B cell (primary cell): ENCODE data around the gene REV1. TPM values are rescaled to one million over a fixed set of nuclear protein-coding genes. Genes with fewer than 3 reads are reported as not detected.

Experiments
- ATAC-seq: fragments of 200-7000 bp; cut with Tn5 transposase; one replicate; pipeline ENCODE4 v1.10.0; 2021; ENCODE audit warnings: low read depth, mild to moderate bottlenecking, moderate number of reproducible peaks, moderate library complexity
- CTCF ChIA-PET: fragments of 350-600 bp; sonication (Branson Sonifier 250); formaldehyde crosslinking; loops from one replicate; lab custom pipeline; 2021; ENCODE audit warnings: antibody characterized with exemption, inconsistent platforms; lab: Charles Lee
- POLR2A ChIA-PET: fragments of 350-600 bp; sonication (Branson Sonifier 250); formaldehyde crosslinking; loops from one replicate; lab custom pipeline; 2021; ENCODE audit warnings: antibody characterized with exemption; lab: Charles Lee
- DNase-seq: peaks from one replicate; pipeline ENCODE4 v3.0.0; 2013
- H2AFZ ChIP-seq: 2 replicates; pipeline ENCODE4 v1.6.1; 2012; ENCODE audit warnings: mild to moderate bottlenecking, low read depth, low read length; ENCODE audit not compliant: insufficient read depth, poor library complexity, severe bottlenecking
- H3K27ac ChIP-seq, 2 donors: 1 replicate in 1 of 2; 2 replicates in 1 of 2; pipeline ENCODE4 v1.5.1; 2012 to 2013; ENCODE audit warnings: low read length in 2 of 2, mild to moderate bottlenecking in 2 of 2, moderate library complexity in 1 of 2
- H3K27me3 ChIP-seq, 4 experiments: fragments of 200-600 bp in 1 of 4; sonication (generic) in 1 of 4; replicated peaks in 1 of 4; 1 replicate in 2 of 4; 2 replicates in 2 of 4; pipeline versions ENCODE4 v1.6.1 to v1.7.0; 2013 to 2016; ENCODE audit warnings: low read length in 3 of 4, mild to moderate bottlenecking in 2 of 4, mixed read lengths in 1 of 4, moderate library complexity in 1 of 4; ENCODE audit not compliant: insufficient read depth in 4 of 4, control insufficient read depth in 3 of 4; ENCODE audit errors: control extremely low read depth in 1 of 4
- H3K36me3 ChIP-seq, 2 experiments: replicated peaks in 1 of 2; 1 replicate in 1 of 2; 2 replicates in 1 of 2; pipeline versions ENCODE4 v1.6.1 to v1.7.1; 2013; ENCODE audit warnings: low read length in 1 of 2; ENCODE audit not compliant: insufficient read depth in 2 of 2, control insufficient read depth in 1 of 2; ENCODE audit errors: control extremely low read depth in 1 of 2, extremely low read depth in 1 of 2
- H3K4me1 ChIP-seq, 2 donors: fragments of 200-600 bp in 1 of 2; sonication (generic) in 1 of 2; 1 replicate in 1 of 2; 2 replicates in 1 of 2; pipeline versions ENCODE4 v1.5.1 to v1.6.1; 2013 to 2017; ENCODE audit warnings: low read length in 2 of 2; ENCODE audit not compliant: control insufficient read depth in 2 of 2, insufficient read depth in 2 of 2
- H3K4me2 ChIP-seq: replicated peaks from 2 replicates; pipeline ENCODE3; 2012; ENCODE audit warnings: mild to moderate bottlenecking, low read depth, low read length; ENCODE audit not compliant: poor library complexity, severe bottlenecking
- H3K4me3 ChIP-seq, 5 experiments: fragments of 200-600 bp in 1 of 5; sonication (generic) in 1 of 5; 1 replicate in 3 of 5; 2 replicates in 2 of 5; pipeline versions ENCODE4 v1.5.1 to v1.7.0; 2011 to 2016; ENCODE audit warnings: low read length in 4 of 5, mild to moderate bottlenecking in 4 of 5, low read depth in 2 of 5, control low read depth in 1 of 5, moderate library complexity in 1 of 5; ENCODE audit not compliant: insufficient read depth in 1 of 5; ENCODE audit errors: control extremely low read depth in 1 of 5, extremely low read depth in 1 of 5
- H3K79me2 ChIP-seq: fragments of 200-600 bp; sonication (generic); one replicate; pipeline ENCODE4 v1.6.0; 2016; ENCODE audit warnings: low read length; ENCODE audit not compliant: control insufficient read depth, insufficient read depth
- H3K9ac ChIP-seq: fragments of 200-600 bp; sonication (generic); 2 replicates; pipeline ENCODE4 v1.6.1; 2017; ENCODE audit warnings: mild to moderate bottlenecking, low read length, moderate library complexity
- H3K9me3 ChIP-seq, 3 donors: one replicate each; pipeline versions ENCODE4 v1.6.1 to v1.7.1; 2013; ENCODE audit warnings: low read length in 2 of 3; ENCODE audit not compliant: control insufficient read depth in 2 of 3, insufficient read depth in 1 of 3; ENCODE audit errors: control extremely low read depth in 1 of 3
- H4K20me1 ChIP-seq: 2 replicates; pipeline ENCODE4 v1.6.0; 2012; ENCODE audit warnings: mild to moderate bottlenecking, low read length; ENCODE audit not compliant: insufficient read depth, control insufficient read depth, poor library complexity, severe bottlenecking
- H3K27ac Mint-ChIP-seq: one replicate; pipeline ENCODE4 v1.8.0; 2021; ENCODE audit warnings: mixed read lengths
- H3K27me3 Mint-ChIP-seq: one replicate; pipeline ENCODE4 v1.8.0; 2021; ENCODE audit warnings: mixed read lengths
- H3K4me1 Mint-ChIP-seq: one replicate; pipeline ENCODE4 v1.8.0; 2021; ENCODE audit warnings: mixed read lengths
- H3K4me3 Mint-ChIP-seq: one replicate; pipeline ENCODE4 v1.8.0; 2021; ENCODE audit warnings: mixed read lengths
- H3K9me3 Mint-ChIP-seq: one replicate; pipeline ENCODE4 v1.8.0; 2022; ENCODE audit warnings: mixed read lengths; ENCODE audit not compliant: insufficient read depth
- CTCF ChIP-seq: fragments of 200-600 bp; IDR thresholded peaks from one replicate; pipeline ENCODE4 v1.8.0; 2022; ENCODE audit warnings: antibody characterized with exemption, mild to moderate bottlenecking
- EZH2 ChIP-seq: IDR thresholded peaks from 2 replicates; pipeline ENCODE4 v1.6.1; 2012; ENCODE audit warnings: borderline replicate concordance, low read depth, mild to moderate bottlenecking, moderate library complexity, low read length; ENCODE audit not compliant: insufficient read depth, poor library complexity, severe bottlenecking
- WGBS: methylation state at CpG from one replicate; pipeline ENCODE4 v1.1.5; 2013; ENCODE audit warnings: missing lambda C conversion rate; ENCODE audit not compliant: insufficient coverage; 5-methylcytosine and 5-hydroxymethylcytosine counted together
- intact Hi-C: fragments of 100-400 bp; cut with micrococcal nuclease; formaldehyde crosslinking; loops from one replicate; pipeline ENCODE4 v1.10.0; 2022
- polyA plus RNA-seq: library from polyadenylated mRNA; depleted of rRNA; stranded (reverse); fragments of >200 nt; gene quantifications from 2 replicates; pipeline ENCODE4 v1.2.3, GENCODE V29; 2012
- total RNA-seq, 2 donors: library from RNA; stranded (reverse); fragments of 120-200 nt in 1 of 2; gene quantifications; 1 replicate in 1 of 2; 2 replicates in 1 of 2; pipeline versions ENCODE4 v1.2.3 to v1.2.4, GENCODE V29; 2013 to 2022

Gene REV1
- total and polyA plus RNA-seq, 2 donors (not counting 1 experiment from before 2014, with no cell fraction given): 25.4 to 70.5 TPM

- no peaks in the 10 kb centered on the region for H3K9me3 Mint-ChIP-seq
- no peak overlapping the region for H3K4me3 Mint-ChIP-seq
- TF ChIP-seq CTCF (no peak), EZH2 (no peak)
- no peak overlapping the region for H3K27ac Mint-ChIP-seq
- intact Hi-C loops: no loop called here
- H3K36me3 ChIP-seq: peaks cover 6 to 79% of the 10 kb centered on the region in 2 experiments
- ATAC-seq (no peak), DNase-seq (no peak)
- no peak overlapping the region for H3K9ac ChIP-seq
- H3K27ac ChIP-seq: no peak overlapping the region
- no peaks in the 10 kb centered on the region for H3K4me1 Mint-ChIP-seq
- no peak overlapping the region for H2AFZ ChIP-seq
- no peak overlapping the region for H3K4me2 ChIP-seq
- no peaks in the 10 kb centered on the region for H3K9me3 ChIP-seq
- CTCF ChIA-PET: no interaction called here
- no peaks in the 10 kb centered on the region for H3K4me1 ChIP-seq
- POLR2A ChIA-PET: no interaction called here
- no peaks in the 10 kb centered on the region for H4K20me1 ChIP-seq
- H3K27me3 Mint-ChIP-seq: no peaks in the 10 kb centered on the region
- WGBS: 100% methylated on average over 3 of the region's 3 CpGs
- no peaks in the 10 kb centered on the region for H3K27me3 ChIP-seq
- H3K4me3 ChIP-seq: no peak overlapping the region
- H3K79me2 ChIP-seq: no peaks in the 10 kb centered on the region
Measured at GRCh38 chr2:99395589-99396130, 94.2 kb downstream of the REV1 start.

GRCh38 chr2:99389946-99390345 is 99.9 kb downstream of the REV1 start:
- no peaks in the 10 kb centered on the region for H3K4me1 ChIP-seq
- no peak overlapping the region for H3K4me3 ChIP-seq
- H3K9me3 Mint-ChIP-seq: no peaks in the 10 kb centered on the region
- peaks cover 6 to 49% of the 10 kb centered on the region in 2 experiments for H3K36me3 ChIP-seq
- H3K27ac Mint-ChIP-seq: no peak overlapping the region
- ChIA-PET CTCF (interaction anchor here (0.6 kb wide), 1 partner anchor 14 kb away, joined by 4 read pairs; no protein-coding TSS in a partner anchor), POLR2A (no interaction called here)
- peaks cover 3% of the 10 kb centered on the region for H3K79me2 ChIP-seq
- no peaks in the 10 kb centered on the region for H3K9me3 ChIP-seq
- intact Hi-C loops: no loop called here
- no peaks in the 10 kb centered on the region for H4K20me1 ChIP-seq
- no peak overlapping the region for H3K4me3 Mint-ChIP-seq
- no peak overlapping the region for H3K27ac ChIP-seq
- DNase-seq (no peak), ATAC-seq (no peak)
- H3K27me3 ChIP-seq: no peaks in the 10 kb centered on the region
- TF ChIP-seq EZH2: no peak
- TF ChIP-seq CTCF: no peak
- WGBS: 100% methylated on average over 1 of the region's 3 CpGs
- no peak overlapping the region for H3K4me2 ChIP-seq
- H3K27me3 Mint-ChIP-seq: no peaks in the 10 kb centered on the region
- no peak overlapping the region for H2AFZ ChIP-seq
- no peaks in the 10 kb centered on the region for H3K4me1 Mint-ChIP-seq
- H3K9ac ChIP-seq: no peak overlapping the region
